Lower lobe of right lung (tissue), 2 donors: ENCODE results near the gene GRIP2. TPM values are rescaled to one million over a fixed set of nuclear protein-coding genes. Genes with fewer than 3 reads are reported as not detected.

Source experiments
- ATAC-seq, 2 donors: fragments of 200-7000 bp; cut with Tn5 transposase; one replicate each; pipeline ENCODE4 v1.9.1; 2020 to 2022; ENCODE audit warnings: mild to moderate bottlenecking in 2 of 2, moderate library complexity in 2 of 2
- DNase-seq: peaks from one replicate; pipeline ENCODE4 v3.0.0-alpha.2; 2020
- H3K27ac ChIP-seq: fragments of 200-600 bp; one replicate; pipeline ENCODE4 v1.8.0; 2022
- H3K27me3 ChIP-seq: fragments of 200-600 bp; one replicate; pipeline ENCODE4 v1.8.0; 2022; ENCODE audit warnings: low read depth
- H3K36me3 ChIP-seq: fragments of 200-600 bp; one replicate; pipeline ENCODE4 v1.8.0; 2022; ENCODE audit warnings: mild to moderate bottlenecking
- H3K4me1 ChIP-seq: fragments of 200-600 bp; one replicate; pipeline ENCODE4 v1.8.0; 2022
- H3K4me3 ChIP-seq: fragments of 200-600 bp; one replicate; pipeline ENCODE4 v1.8.0; 2022; ENCODE audit warnings: mild to moderate bottlenecking
- H3K9me3 ChIP-seq: fragments of 200-600 bp; one replicate; pipeline ENCODE4 v1.8.0; 2022
- CTCF ChIP-seq: fragments of 200-600 bp; IDR thresholded peaks from one replicate; pipeline ENCODE4 v1.8.0; 2022; ENCODE audit warnings: antibody characterized with exemption, mild to moderate bottlenecking
- intact Hi-C: fragments of 100-400 bp; cut with DNase I; formaldehyde crosslinking; loops from one replicate; pipeline ENCODE4 v1.11.0; 2022
- total RNA-seq: library from RNA; stranded (reverse); fragmentation: NEBNext Ultra II Directional; extraction: Animal tissue kit (Norgen Biotek cat#: 25700); gene quantifications from one replicate; pipeline ENCODE4 v1.2.1, GENCODE V29; 2021
- donor health status: DM: no; HTN: yes; CAD: no; lungs with severe emphysema.

Gene GRIP2
- total RNA-seq, 1 donor from 2014 or later, result 1.1 TPM

GRCh38 chr3:14505803-14506500 is 34.2 kb downstream of the GRIP2 start:
- Histone ChIP-seq H3K4me1 (no peaks in the 10 kb centered on the region), H3K4me3 (no peak overlapping the region), H3K36me3 (no peaks in the 10 kb centered on the region), H3K27ac (no peak overlapping the region), H3K9me3 (peaks cover 19% of the 10 kb centered on the region), H3K27me3 (no peaks in the 10 kb centered on the region)
- no peak for DNase-seq
- intact Hi-C loops, result no loop called here
- ATAC-seq, result no peak
- no peak for TF ChIP-seq CTCF

GRCh38 chr3:14505001-14505802 is 34.9 kb downstream of the GRIP2 start:
- Histone ChIP-seq H3K27ac (no peak overlapping the region), H3K36me3 (no peaks in the 10 kb centered on the region), H3K4me1 (no peaks in the 10 kb centered on the region), H3K9me3 (peaks cover 20% of the 10 kb centered on the region), H3K27me3 (no peaks in the 10 kb centered on the region), H3K4me3 (no peak overlapping the region)
- DNase-seq, result no peak
- ATAC-seq, result no peak
- intact Hi-C loops, result no loop called here
- TF ChIP-seq CTCF, result no peak

GRCh38 chr3:14503706-14504065 is 36.5 kb downstream of the GRIP2 start:
- no peak for TF ChIP-seq CTCF
- Histone ChIP-seq H3K9me3 (peaks cover 20% of the 10 kb centered on the region), H3K36me3 (no peaks in the 10 kb centered on the region), H3K4me1 (no peaks in the 10 kb centered on the region), H3K27me3 (no peaks in the 10 kb centered on the region), H3K4me3 (no peak overlapping the region), H3K27ac (no peak overlapping the region)
- intact Hi-C loops, result no loop called here
- DNase-seq, result no peak
- ATAC-seq, result no peak

- DNase-seq (no peak), ATAC-seq (no peak)
- Histone ChIP-seq H3K27me3 (no peaks in the 10 kb centered on the region), H3K4me1 (no peaks in the 10 kb centered on the region), H3K9me3 (peaks cover 20% of the 10 kb centered on the region), H3K4me3 (no peak overlapping the region), H3K27ac (no peak overlapping the region), H3K36me3 (no peaks in the 10 kb centered on the region)
- no peak for TF ChIP-seq CTCF
- intact Hi-C loops, result no loop called here
These were observed 37.0 kb downstream of the GRIP2 start for GRCh38 chr3:14503033-14503705.

- Histone ChIP-seq H3K27me3 (no peaks in the 10 kb centered on the region), H3K9me3 (peaks cover 20% of the 10 kb centered on the region), H3K27ac (no peak overlapping the region), H3K36me3 (no peaks in the 10 kb centered on the region), H3K4me1 (no peaks in the 10 kb centered on the region), H3K4me3 (no peak overlapping the region)
- TF ChIP-seq CTCF, result no peak
- intact Hi-C loops, result no loop called here
- ATAC-seq, result no peak
- DNase-seq, result no peak
These were observed 37.7 kb downstream of the GRIP2 start for GRCh38 chr3:14502472-14502871.
